Fibroblast of skin of scalp (primary cell): ENCODE data around the gene LEF1.
A peak's percentile ranks its signal among the peaks of the same experiment; 100 is the strongest.

ENCODE experiments used
- DNase-seq: peaks from one replicate; pipeline ENCODE4 v3.0.0-alpha.2; 2013

The LEF1 gene

GRCh38 chr4:108109997-108110416 is 58.7 kb downstream of the LEF1 start:
- DNase-seq, result no peak

GRCh38 chr4:108109111-108109510 is 59.6 kb downstream of the LEF1 start:
- DNase-seq, result no peak

GRCh38 chr4:108107729-108108382 is 60.9 kb downstream of the LEF1 start:
- DNase-seq, result no peak

- DNase-seq, result no peak
Observed at GRCh38 chr4:108107101-108107500, 61.6 kb downstream of the LEF1 start.

- no peak for DNase-seq
Observed at GRCh38 chr4:108106186-108106585, 62.5 kb downstream of the LEF1 start.

- peak; percentile 13 for DNase-seq
Observed at GRCh38 chr4:108103099-108103862, 65.5 kb downstream of the LEF1 start.

- no peak for DNase-seq
Observed at GRCh38 chr4:108100827-108101226, 67.9 kb downstream of the LEF1 start.

- DNase-seq, result no peak
Observed at GRCh38 chr4:108099838-108100237, 68.9 kb downstream of the LEF1 start.

GRCh38 chr4:108097990-108098553 is 70.7 kb downstream of the LEF1 start:
- DNase-seq, result no peak

- DNase-seq, result no peak
Observed at GRCh38 chr4:108094923-108095482, 73.7 kb downstream of the LEF1 start.

GRCh38 chr4:108094131-108094530 is 74.6 kb downstream of the LEF1 start:
- no peak for DNase-seq

GRCh38 chr4:108092288-108092687 is 76.4 kb downstream of the LEF1 start:
- DNase-seq, result no peak

GRCh38 chr4:108087293-108087967 is 81.3 kb downstream of the LEF1 start:
- no peak for DNase-seq

- no peak for DNase-seq
Observed at GRCh38 chr4:108081256-108081655, 87.5 kb downstream of the LEF1 start.

GRCh38 chr4:108080747-108081146 is 88.0 kb downstream of the LEF1 start:
- no peak for DNase-seq

GRCh38 chr4:108078024-108078733 is 90.6 kb downstream of the LEF1 start:
- DNase-seq, result no peak

GRCh38 chr4:108072300-108072699 is 96.4 kb downstream of the LEF1 start:
- DNase-seq, result no peak

GRCh38 chr4:108070775-108071174 is 98.0 kb downstream of the LEF1 start:
- DNase-seq, result no peak

- peak; percentile 79 for DNase-seq
Observed at GRCh38 chr4:108068442-108068841, 100.3 kb downstream of the LEF1 start.

GRCh38 chr4:108060686-108061321 is 107.9 kb downstream of the LEF1 start:
- DNase-seq, result no peak

GRCh38 chr4:108060164-108060563 is 108.6 kb downstream of the LEF1 start:
- peak; percentile 69 for DNase-seq
